GM18517 (cell line): ENCODE measurements around the gene CFAP68.
A peak's percentile ranks its signal among the peaks of the same experiment; 100 is the strongest.
"Not testable (repeated sequence)": the region's sequence is repeated elsewhere in the genome, so short reads cannot be mapped to it uniquely, and the experiment has no call there.

ENCODE experiments used
- ATAC-seq: cut with Tn5 transposase; IDR thresholded peaks from one replicate; pipeline ENCODE4 v1.9.1; 2021; ENCODE audit warnings: mild to moderate bottlenecking, moderate library complexity; ENCODE audit not compliant: unreplicated experiment

The CFAP68 gene

DNA sequence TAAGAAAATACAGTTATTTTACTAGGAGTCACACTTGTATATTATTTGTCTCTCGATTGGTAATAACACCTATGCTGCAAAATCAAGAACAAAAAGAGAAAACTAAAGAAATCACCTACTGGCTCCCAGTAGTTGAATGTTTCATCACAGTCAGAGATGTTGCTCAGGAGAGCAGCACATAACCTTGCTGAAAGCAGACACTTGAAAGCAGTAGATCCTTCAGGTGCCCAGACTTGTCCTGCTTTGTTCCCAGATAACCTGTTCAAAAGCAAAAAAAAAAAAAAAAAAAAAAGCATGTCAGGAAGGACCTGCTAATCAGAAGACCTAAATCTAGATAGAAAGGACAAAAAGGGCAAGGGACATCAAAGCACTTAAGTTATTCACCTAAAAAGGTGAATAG is 9.2 kb upstream of the CFAP68 start:
- no peak for ATAC-seq

DNA sequence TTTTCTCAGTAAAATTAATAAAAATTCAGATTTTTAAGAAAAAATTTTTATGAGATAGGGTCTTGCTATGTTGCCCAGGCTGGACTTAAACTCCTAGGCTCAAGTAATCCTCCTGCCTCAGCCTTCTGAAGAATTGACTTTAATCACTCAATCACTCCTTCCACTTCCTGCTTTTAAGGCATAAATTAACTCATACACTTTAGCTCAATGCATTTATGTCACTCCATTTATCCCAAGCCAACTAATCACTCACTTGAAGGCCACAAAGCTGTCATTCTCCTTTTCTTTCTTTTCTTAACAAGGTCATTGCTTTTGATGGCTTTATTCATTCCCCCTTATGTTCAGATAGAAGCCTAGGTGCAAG is 8.8 kb upstream of the CFAP68 start:
- peak; percentile 10 for ATAC-seq

DNA sequence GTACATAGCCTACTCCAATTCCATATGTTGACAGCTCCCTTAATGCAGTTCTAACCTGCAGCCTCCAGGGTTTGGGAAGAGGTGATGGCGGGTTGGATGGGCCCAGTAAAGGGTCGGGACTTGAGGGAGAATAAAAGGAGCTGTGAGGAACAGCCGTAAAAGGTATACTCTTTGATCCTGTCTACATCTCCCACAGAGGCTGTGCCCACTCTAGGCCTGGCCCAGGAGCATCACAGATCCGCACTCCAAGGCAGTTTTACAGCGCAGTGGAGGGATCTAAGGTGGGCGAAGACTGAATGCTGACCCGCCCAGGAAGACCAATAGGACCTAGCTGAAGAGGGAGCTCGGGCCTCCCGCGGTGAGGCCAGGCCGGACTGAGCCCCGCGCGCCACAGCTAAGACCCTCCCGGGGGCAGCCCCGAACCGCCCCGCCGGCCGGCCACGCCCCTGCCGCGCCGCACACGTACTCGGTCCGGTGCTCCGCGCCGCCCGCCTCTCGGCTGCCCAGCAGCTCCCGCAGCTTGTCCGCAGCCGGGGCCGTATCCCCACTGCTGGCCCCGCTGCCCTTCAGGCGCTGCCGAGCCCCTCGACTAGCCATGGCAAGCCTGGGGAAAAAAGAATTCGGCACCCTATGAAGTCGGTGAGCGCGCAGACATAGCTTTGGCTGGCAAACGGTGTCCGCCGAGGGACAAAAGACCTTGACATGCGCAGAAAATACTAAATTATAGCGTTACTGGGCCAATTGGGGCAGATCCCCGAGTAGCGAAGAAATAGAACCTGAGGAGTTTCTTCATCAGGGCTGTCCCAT is 8.3 kb upstream of the CFAP68 start, which contains the start of gene ALG9:
ALG9 (minus strand) TSS at position 696 of the 807 bp plus-strand sequence; CDS start at position 597, 99 bp downstream.
- peak; percentile 88 for ATAC-seq

DNA sequence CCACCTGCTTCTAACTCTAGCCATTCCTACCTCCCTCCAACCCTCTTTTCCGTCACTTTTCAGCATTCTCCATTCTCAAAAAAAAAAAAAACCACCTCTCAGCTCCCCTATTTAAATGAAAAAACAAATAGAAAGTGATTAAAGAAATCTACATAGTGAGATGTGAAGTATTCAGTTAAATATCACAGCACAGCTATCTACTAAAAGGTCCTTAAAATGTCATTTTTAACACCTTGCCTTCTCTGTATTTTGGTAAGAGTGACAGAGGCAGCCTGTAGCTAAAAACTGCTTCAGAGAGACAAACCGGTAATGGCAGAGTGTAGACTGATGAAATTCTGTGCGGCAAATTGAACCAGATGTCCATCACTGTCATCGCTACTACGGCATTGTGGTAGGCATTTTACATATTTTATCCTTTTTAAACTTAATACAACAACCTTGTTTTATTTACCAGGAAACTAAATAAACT is 7.6 kb upstream of the CFAP68 start:
- ATAC-seq = no peak

DNA sequence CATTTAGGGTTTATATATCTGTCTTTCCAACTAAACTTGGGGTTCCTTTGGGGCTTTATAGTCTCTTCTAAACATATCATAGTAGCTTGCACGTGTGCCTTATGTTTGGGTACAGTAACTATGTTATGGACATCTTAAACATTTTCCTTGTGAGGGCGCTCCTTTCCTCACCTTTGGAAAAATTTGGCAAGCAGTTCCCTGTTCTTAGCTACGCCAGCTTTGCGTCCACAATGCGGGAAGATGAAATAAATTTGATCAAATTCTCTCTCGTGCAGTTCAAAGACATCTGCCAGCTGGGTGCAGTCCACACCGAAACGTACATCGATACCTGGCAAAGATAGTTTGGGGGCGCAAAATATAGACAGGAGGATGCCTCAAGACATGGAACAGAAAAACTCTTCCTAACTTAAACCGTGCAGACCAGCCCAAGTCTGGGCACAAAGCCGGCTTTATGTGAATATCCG is 924 bp upstream of the CFAP68 start:
- peak; percentile 24 for ATAC-seq

DNA sequence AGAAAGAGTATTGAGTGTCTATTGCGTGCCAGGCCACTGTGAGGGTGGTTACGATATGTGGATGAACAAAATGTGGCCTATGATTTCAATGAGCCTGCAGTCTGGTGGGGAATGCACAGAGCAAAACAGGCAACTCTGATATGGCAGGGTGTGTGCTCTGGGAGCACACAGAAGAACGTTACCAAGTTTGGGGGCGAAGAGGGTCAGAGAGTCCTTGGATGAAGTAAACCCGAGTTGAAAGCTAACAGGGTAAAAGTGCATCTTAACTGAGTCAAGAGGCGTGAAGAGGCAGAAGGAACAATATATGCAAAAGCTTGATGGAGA is 258 bp downstream of the CFAP68 start:
- ATAC-seq = peak; percentile 19

DNA sequence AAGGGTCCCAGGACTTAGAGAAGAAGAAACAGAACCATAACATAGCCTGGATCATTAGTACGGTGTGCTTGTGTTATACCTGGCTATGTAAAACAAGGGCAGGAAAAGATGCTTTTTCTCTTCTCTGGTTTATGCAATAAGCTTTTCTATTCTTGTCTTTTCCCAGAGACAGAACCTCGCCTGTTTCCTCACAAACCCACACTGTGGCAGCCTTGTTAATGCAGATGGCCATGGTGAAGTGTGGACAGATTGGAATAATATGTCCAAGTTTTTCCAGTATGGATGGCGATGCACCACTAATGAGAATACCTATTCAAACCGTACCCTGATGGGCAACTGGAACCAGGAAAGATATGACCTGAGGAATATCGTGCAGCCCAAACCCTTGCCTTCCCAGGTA is 2.9 kb downstream of the CFAP68 start:
- no peak for ATAC-seq

DNA sequence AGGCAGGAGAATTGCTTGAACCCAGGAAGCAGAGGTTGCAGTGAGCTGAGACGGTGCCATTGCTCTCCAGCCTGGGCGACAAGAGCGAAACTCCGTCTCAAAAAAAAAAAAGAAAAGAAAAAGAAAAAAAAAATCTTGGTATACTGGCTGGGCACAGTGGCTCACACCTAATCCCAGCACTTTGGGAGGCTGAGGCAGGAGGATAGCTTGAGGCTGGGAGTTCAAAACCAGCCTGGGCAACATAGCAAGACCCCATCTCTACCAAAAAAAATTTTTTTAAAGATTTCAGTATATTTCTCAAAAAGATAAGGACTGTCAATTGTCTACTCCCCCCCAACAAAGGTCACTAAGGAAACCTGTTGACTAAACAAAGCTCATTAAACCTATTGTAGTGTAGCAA is 5.7 kb downstream of the CFAP68 start:
- not testable (repeated sequence) for ATAC-seq

DNA sequence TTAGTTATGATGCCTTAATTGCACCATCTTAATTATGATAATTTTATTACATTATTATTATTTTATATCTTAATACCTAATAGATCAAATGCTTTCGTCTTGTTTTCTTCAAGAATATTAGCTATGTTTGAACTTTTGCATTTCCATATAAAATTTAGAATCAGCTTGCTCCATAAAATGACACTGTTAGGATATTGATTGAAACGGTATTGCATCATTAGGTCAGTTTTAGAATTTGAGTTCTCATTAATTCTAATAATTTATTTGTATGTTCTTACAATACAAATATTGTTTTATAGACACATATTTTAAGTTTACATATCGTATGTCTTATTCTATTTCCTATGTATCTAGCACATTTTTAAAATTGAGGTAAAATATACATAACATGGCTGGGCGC is 6.7 kb downstream of the CFAP68 start:
- no peak for ATAC-seq

DNA sequence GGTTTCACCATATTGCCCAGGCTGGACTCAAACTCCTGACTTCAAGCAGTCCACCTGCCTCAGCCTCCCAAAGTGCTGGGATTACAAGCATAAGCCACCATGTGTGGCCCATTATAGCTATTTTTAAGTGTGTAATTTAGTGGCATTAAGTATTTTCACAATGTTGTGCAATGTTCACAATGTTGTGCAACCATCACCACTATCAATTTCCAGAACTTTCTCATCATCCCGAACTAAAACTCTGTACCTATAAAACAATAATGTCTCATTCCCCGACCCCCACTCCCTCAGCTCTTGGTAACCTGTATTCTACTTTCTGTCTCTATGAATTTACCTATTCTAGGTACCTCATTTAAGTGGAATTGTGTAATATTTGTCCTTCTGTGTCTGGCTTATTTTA is 7.5 kb downstream of the CFAP68 start:
- no peak for ATAC-seq

DNA sequence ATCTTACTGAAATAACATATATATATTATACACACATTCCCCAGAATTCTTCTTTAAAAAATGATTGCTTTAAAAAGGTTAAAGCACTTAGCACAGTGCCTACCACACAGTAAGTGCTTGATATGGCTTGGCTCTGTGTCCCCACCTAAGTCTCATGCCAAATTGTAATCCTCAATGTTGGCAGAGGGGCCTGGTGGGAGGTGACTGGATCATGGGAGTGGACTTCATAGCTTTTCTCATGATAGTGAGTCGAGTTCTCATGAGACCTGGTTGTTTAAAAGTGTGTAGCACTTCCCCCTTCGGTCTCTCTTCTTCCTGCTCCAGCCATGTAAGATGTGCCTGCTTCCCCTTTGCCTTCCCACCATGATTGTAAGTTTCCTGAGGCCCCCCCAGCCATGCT is 26.1 kb downstream of the CFAP68 start:
- ATAC-seq = no peak

DNA sequence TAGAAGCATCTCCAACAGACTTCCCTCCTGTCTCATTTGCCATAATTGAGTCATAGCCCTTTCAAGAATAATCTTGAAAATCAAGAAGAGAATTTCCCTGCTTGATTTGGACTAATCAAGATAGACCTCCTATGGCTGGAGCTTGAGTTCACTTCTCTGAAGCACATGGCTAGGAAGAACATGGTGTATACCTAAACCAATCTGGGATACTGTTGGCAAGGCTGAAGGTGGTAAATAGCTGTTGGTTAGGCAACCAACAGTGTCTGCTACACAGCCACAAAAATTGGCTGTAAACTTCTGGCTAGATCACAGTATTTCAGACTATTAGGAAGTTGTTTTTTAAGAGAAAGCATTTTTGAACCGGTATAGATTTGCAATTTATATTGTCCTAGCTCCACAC is 27.3 kb downstream of the CFAP68 start:
- no peak for ATAC-seq

DNA sequence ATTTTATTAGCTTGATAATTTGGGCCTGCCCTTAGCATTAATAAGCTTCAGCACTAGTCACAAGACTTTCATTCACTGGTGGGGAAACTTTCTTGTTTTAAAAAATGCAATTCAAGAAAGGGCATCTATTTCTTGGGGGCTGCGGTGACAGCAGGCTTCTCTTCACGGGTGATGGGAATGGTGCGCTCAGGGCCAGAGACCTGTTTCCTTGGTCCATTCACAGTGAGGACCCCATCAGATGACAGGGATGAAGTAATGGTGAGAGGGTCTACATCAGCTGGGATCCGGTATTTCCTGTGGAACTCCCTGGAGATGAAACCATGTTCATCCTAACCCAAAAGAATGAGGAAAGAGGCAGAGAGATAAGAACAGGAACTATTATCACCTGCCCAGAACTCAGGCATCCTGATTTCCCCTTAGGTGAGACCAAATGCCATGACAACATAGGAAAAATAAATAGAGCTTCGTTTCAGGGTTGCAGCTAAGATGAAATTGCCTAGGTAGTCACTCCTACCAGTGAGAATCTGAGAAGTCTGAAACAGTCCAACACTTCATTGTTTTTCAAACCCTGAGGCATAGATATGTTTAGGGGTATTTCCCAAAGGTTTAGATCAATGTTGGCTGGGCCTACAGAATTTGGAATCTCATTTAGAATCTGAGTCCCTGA is 29.4 kb downstream of the CFAP68 start:
- ATAC-seq = no peak

DNA sequence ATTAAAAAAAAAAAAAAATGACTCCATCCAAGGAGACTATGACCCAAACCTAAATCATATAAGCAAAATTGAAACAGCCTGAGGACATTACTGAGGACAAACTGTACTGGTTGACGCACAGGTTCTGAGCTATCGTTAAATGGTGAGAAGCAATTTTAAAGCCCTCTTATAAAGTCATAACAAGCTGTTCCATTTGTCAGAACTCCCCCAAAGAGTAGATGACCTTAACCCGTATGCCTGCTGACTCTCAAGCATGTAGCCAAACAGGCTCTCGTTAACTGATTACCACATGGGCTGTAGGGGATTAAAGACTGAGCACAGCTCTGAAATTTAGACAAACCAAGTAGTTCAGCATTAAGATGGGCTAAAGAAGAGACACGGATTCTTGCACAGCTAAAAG is 30.0 kb downstream of the CFAP68 start:
- ATAC-seq = no peak

DNA sequence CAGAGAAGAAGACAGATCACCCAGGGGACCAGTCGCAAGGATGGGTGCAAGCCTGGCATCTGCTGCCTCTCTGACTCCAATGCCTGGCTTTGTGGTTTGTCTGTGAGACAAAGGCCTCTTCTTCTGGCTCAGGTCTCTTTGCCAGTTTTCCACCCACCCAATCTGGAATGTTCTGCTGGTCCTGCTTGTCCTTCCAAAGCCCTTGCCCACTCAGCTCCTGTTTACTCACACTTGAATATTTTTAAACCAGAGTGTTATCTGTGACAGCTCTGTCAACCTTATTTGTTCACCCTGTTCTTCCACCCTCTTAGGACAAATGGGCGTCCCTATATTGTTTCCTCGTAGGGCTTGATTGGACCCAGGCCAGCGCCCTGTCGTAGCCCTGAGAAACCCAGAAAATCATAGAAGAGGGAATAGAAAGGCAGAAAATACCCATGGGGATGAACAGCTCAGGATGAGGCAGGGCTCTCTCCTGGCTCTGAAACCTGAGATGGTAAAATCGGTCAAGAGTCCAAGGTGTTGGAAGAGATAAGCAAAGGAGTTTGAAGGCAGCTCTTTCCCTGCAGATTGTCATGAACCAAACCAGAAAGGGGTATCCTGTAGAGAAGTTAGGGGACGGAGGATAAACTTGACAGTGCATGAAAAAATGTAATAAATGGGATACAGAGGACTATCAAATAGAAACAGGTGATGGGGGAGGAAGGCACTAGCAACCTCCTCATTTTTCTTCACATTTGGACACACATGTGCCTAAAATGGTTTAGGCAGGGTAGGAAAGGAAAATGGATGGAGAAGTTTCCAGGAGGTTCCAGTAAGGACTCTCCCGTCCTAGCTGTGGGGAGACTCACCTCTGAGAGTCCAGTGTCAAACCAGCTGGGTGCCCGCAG is 31.6 kb downstream of the CFAP68 start:
- ATAC-seq = no peak

DNA sequence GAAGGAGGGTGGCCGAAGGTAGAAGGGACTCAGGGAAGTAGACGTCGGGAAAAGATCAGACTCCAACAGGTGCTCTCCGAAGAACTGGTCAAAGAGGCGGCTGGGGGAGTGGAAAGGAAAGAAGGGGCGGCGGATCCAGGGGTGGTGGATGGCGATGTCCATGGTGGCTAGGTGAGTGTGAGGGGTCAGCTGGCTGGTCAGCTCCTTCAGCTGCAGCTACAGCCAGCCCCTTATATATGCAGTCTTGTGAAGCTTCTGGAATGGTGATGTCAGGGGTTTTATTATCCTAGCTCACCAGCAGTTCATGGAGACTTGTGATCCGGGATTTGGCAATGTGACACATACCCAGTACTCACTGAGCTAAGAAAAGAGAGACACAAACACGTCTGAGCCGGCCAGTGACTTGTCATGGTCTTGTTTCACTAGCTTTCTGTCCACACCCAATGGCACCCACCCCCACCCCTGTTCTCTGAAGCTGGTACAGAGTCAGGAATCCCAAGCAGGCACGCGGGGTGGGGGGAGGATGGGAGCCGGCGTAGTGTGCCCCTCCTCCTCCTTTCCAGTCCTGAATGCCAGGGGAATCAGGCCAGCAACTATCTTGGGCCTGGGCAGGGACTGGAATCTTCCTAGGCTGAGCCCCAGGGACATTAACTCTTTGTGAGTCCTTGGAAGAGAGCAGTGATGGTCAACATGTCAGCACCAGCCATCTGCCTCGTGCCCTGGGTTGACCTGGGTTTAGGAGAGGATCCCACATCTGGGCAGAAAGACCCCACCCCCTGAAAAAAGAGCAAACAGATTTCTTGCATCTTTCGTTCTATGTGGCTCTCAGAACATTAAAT is 32.4 kb downstream of the CFAP68 start, which contains the start of gene CRYAB:
CRYAB (minus strand) TSS at position 208 of the 839 bp plus-strand sequence; CDS start at position 162, 46 bp downstream.
- no peak for ATAC-seq

DNA sequence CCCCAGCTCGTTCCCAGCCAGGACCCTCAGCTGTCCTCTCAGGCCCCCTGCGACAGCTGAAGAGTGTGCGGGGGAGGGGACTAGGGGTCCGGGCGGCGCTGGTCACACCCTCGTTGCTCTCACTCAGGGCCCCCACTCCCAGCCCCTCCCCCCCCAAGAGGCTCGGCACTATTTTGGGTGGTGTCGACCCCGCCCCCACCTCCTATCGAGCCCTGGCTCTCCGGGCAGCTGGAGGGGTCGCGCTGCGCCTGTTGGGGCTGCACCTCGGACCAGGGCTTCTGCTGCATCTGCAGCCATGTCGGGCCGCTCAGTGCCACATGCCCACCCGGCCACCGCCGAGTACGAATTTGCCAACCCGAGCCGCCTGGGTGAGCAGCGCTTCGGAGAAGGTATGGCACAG is 33.2 kb downstream of the CFAP68 start, which contains the start of gene HSPB2:
HSPB2 (plus strand) TSS at position 200 of the 400 bp plus-strand sequence; CDS start at position 296, 96 bp downstream.
- no peak for ATAC-seq

DNA sequence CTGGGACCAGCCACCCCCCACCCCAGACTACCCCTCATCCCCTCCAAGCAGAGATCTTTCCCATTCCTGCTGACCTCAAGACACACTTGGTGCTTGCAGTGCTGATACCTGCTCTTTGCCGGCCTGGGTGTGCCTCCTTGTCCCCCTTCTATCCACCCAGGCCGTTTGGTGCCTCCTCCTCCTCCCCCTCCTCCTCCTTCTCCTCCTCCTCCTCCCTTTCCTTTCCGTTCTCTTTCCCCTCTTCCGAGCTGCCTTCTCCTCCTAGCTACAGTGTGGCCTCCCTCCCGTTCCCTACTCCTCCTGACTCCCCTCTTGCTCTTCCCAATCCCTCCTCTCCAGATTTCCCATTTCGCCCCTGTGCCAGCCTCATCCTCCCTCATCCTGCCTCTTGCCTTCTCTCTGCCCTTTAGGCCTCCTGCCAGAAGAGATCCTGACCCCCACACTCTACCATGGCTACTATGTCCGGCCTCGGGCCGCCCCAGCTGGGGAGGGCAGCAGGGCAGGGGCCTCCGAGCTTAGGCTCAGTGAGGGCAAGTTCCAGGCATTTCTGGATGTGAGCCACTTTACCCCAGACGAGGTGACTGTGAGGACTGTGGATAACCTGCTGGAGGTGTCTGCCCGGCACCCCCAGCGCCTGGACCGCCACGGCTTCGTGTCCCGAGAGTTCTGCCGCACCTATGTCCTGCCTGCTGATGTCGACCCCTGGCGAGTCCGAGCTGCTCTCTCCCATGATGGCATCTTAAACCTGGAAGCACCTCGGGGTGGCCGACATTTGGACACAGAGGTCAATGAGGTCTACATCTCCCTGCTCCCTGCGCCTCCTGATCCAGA is 33.9 kb downstream of the CFAP68 start:
- ATAC-seq = no peak

DNA sequence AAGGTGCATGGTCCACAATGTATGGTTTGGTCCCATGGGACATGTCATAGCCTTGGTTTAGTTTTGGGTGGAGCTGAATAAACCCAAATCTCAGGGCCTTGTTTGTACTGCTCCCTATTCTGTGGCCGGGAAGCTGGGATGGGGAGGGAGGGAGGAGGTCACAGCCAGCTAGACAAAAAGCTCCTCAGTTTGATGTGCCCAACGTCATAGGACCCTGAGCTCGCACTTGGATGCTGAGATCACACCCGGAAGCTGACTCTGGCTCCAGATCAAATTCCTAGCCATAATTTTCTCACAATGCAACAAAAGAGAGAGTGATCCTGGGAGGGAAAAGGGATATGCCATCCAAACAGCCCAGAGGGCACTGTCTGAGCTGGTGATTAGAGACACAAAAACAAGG is 34.7 kb downstream of the CFAP68 start:
- no peak for ATAC-seq
